HL-60 (cell line): ENCODE measurements around the gene LHFPL6.

Experiments used
- CTCF ChIP-seq: IDR thresholded peaks from one replicate; pipeline ENCODE4 v1.5.1; 2011; ENCODE audit warnings: low read length, control low read depth, inconsistent platforms; ENCODE audit not compliant: insufficient read depth
- GABPA ChIP-seq: IDR thresholded peaks from 2 replicates; pipeline ENCODE4 v1.6.1; 2012; ENCODE audit warnings: low read depth
- POLR2AphosphoS5 ChIP-seq: IDR thresholded peaks from 2 replicates; pipeline ENCODE4 v1.6.1; 2012; ENCODE audit warnings: low read depth

- no peak for TF ChIP-seq CTCF
- no peak for TF ChIP-seq POLR2AphosphoS5
- no peak for TF ChIP-seq GABPA
Measured at GRCh38 chr13:39432196-39432595, 170.8 kb downstream of the LHFPL6 start.
